GM18511 (cell line): Measurements from ENCODE around the gene LST1.

Source experiments
- ATAC-seq: cut with Tn5 transposase; IDR thresholded peaks from one replicate; pipeline ENCODE4 v1.9.1; 2021; ENCODE audit warnings: mild to moderate bottlenecking, moderate library complexity; ENCODE audit not compliant: unreplicated experiment

LST1 gene

GRCh38 chr6:31619805-31620585 is 33.9 kb downstream of the LST1 start:
- ATAC-seq: peak; percentile 88

GRCh38 chr6:31620586-31621319 is 34.7 kb downstream of the LST1 start, which contains the start of gene PRRC2A:
TSS of gene PRRC2A (plus strand) at chr6:31620715. CDS start at chr6:31622790, 2,075 bp downstream.
- peak; percentile 43 for ATAC-seq

GRCh38 chr6:31621320-31621939 is 35.4 kb downstream of the LST1 start:
- no peak for ATAC-seq

- no peak for ATAC-seq
These were observed 35.9 kb downstream of the LST1 start for GRCh38 chr6:31621991-31622390.

GRCh38 chr6:31622684-31623091 is 36.6 kb downstream of the LST1 start:
- ATAC-seq: no peak

GRCh38 chr6:31624070-31624469 is 38.0 kb downstream of the LST1 start:
- no peak for ATAC-seq

GRCh38 chr6:31626952-31627351 is 40.9 kb downstream of the LST1 start:
- no peak for ATAC-seq

GRCh38 chr6:31627690-31628287 is 41.7 kb downstream of the LST1 start:
- no peak for ATAC-seq

GRCh38 chr6:31629014-31629413 is 42.9 kb downstream of the LST1 start:
- ATAC-seq: no peak

GRCh38 chr6:31630177-31630934 is 44.3 kb downstream of the LST1 start:
- ATAC-seq: no peak

- no peak for ATAC-seq
These were observed 45.1 kb downstream of the LST1 start for GRCh38 chr6:31631209-31631608.

GRCh38 chr6:31631681-31632278 is 45.7 kb downstream of the LST1 start:
- ATAC-seq: no peak

- ATAC-seq: no peak
These were observed 46.3 kb downstream of the LST1 start for GRCh38 chr6:31632279-31632946.

- ATAC-seq: no peak
These were observed 47.4 kb downstream of the LST1 start for GRCh38 chr6:31633447-31633846.

GRCh38 chr6:31634131-31634530 is 48.1 kb downstream of the LST1 start:
- ATAC-seq: no peak

GRCh38 chr6:31634969-31635575 is 49.0 kb downstream of the LST1 start:
- no peak for ATAC-seq

GRCh38 chr6:31636698-31637596 is 50.9 kb downstream of the LST1 start:
- no peak for ATAC-seq
